CD8-positive, alpha-beta memory T cell (primary cell): Measurements from ENCODE around the gene RTP3. TPM values are rescaled to one million over a fixed set of nuclear protein-coding genes. Genes with fewer than 3 reads are reported as not detected.
"Not testable (repeated sequence)": the region's sequence is repeated elsewhere in the genome, so short reads cannot be mapped to it uniquely, and the experiment has no call there.

Source experiments
- CTCF ChIA-PET: fragments of 350-600 bp; sonication (Branson Sonifier 250); formaldehyde crosslinking; loops from one replicate; lab custom pipeline; 2021; ENCODE audit warnings: antibody characterized with exemption; lab: Charles Lee
- POLR2A ChIA-PET: fragments of 350-600 bp; sonication (Branson Sonifier 250); formaldehyde crosslinking; loops from one replicate; lab custom pipeline; 2021; ENCODE audit warnings: antibody characterized with exemption; lab: Charles Lee
- DNase-seq, 5 donors: peaks; one replicate each; pipeline versions ENCODE4 v3.0.0 to v3.0.0-alpha.2; 2020 to 2022; ENCODE audit warnings: mixed read lengths in 1 of 5
- H3K27ac ChIP-seq: one replicate; pipeline ENCODE4 v1.7.0; 2013; ENCODE audit warnings: low read depth, mild to moderate bottlenecking, low read length, moderate library complexity
- H3K27me3 ChIP-seq: 2 replicates; pipeline ENCODE4 v1.7.0; 2013; ENCODE audit warnings: low read length, mild to moderate bottlenecking; ENCODE audit not compliant: insufficient read depth, poor library complexity, severe bottlenecking
- H3K36me3 ChIP-seq: 2 replicates; pipeline ENCODE4 v1.7.0; 2013; ENCODE audit warnings: mild to moderate bottlenecking, low read length, moderate library complexity; ENCODE audit not compliant: insufficient read depth
- H3K4me1 ChIP-seq: 2 replicates; pipeline ENCODE4 v1.7.0; 2013; ENCODE audit warnings: mild to moderate bottlenecking, low read length, moderate library complexity; ENCODE audit not compliant: insufficient read depth
- H3K4me3 ChIP-seq: 2 replicates; pipeline ENCODE4 v1.7.0; 2013; ENCODE audit warnings: mild to moderate bottlenecking, low read length
- H3K9me3 ChIP-seq: 2 replicates; pipeline ENCODE4 v1.7.0; 2013; ENCODE audit warnings: mild to moderate bottlenecking, low read length
- H3K27ac Mint-ChIP-seq, 8 donors: one replicate each; pipeline ENCODE4 v1.8.0; 2020 to 2021; ENCODE audit warnings: mixed read lengths in 8 of 8, mild to moderate bottlenecking in 6 of 8, inconsistent platforms in 3 of 8, moderate library complexity in 3 of 8
- H3K27me3 Mint-ChIP-seq, 2 donors: one replicate each; pipeline ENCODE4 v1.8.0; 2020 to 2021; ENCODE audit warnings: mixed read lengths in 2 of 2, mild to moderate bottlenecking in 1 of 2, moderate library complexity in 1 of 2
- H3K36me3 Mint-ChIP-seq, 3 donors: one replicate each; pipeline ENCODE4 v1.8.0; 2020 to 2021; ENCODE audit warnings: mixed read lengths in 3 of 3, inconsistent platforms in 1 of 3, mild to moderate bottlenecking in 1 of 3
- H3K4me1 Mint-ChIP-seq, 3 donors: one replicate each; pipeline ENCODE4 v1.8.0; 2020 to 2021; ENCODE audit warnings: mixed read lengths in 3 of 3, inconsistent platforms in 1 of 3, mild to moderate bottlenecking in 1 of 3
- H3K4me3 Mint-ChIP-seq, 7 donors: one replicate each; pipeline ENCODE4 v1.8.0; 2020 to 2021; ENCODE audit warnings: mixed read lengths in 7 of 7, mild to moderate bottlenecking in 6 of 7, moderate library complexity in 4 of 7, inconsistent platforms in 2 of 7
- H3K9me3 Mint-ChIP-seq, 5 donors: one replicate each; pipeline ENCODE4 v1.8.0; 2020 to 2022; ENCODE audit warnings: mixed read lengths in 5 of 5, mild to moderate bottlenecking in 3 of 5, moderate library complexity in 2 of 5, inconsistent platforms in 1 of 5
- polyA plus RNA-seq: library from polyadenylated mRNA; unstranded; fragments of 300-500 nt; fragmentation: Illumina TruSeq; gene quantifications from one replicate; pipeline ENCODE4 v1.2.3, GENCODE V29; 2021
- total RNA-seq, 2 experiments: library from RNA; stranded (reverse); gene quantifications; one replicate each; pipeline ENCODE4 v1.2.3, GENCODE V29; 2021

Gene RTP3
- total and polyA plus RNA-seq, 3 experiments from 2014 or later = not detected

DNA sequence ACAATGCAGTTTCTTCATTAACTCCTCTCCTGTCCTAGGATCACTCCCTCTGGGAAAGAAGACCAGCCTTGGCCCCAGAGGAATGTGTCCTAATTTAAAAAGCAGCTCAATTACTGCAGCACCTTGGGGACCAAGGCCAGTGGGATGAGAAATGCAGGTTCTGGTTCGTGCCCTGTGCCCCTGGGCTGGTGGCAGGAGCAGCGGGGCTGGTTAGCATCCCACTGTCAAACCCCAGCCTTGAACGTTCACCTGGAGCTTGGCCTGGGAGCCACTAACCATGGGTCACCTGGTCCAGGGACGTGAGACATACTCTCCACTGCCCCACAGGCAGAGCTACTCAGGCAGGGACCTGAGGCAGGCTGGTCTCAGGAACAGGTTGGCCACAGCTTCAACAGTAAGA, 8.4 kb upstream of the RTP3 start:
- no peak for DNase-seq
- H3K4me3 Mint-ChIP-seq = peak overlapping the region in 5 of 7 donors; percentile 62 to 81 (median 72)
- H3K4me3 ChIP-seq = no peak overlapping the region
- POLR2A ChIA-PET = interaction anchor here (0.6 to 2.3 kb wide), 5 partner anchors 10 to 140 kb away, joined by 3 to 16 read pairs (median 5); no protein-coding TSS in a partner anchor
- H3K4me1 Mint-ChIP-seq = peaks cover 16 to 33% (median 23%) of the 10 kb centered on the region in 3 donors
- no peaks in the 10 kb centered on the region for H3K27me3 ChIP-seq
- no peak overlapping the region for H3K27ac ChIP-seq
- H3K36me3 ChIP-seq = no peaks in the 10 kb centered on the region
- peaks cover 12% of the 10 kb centered on the region for H3K4me1 ChIP-seq
- H3K36me3 Mint-ChIP-seq = no peaks in the 10 kb centered on the region
- no peaks in the 10 kb centered on the region for H3K9me3 ChIP-seq
- H3K27me3 Mint-ChIP-seq = peaks cover 0 to 2% of the 10 kb centered on the region in 2 donors
- H3K27ac Mint-ChIP-seq = peak overlapping the region in 3 of 8 donors; percentile 40 to 73 (median 47)
- CTCF ChIA-PET = interaction anchor here (0.6 to 10.7 kb wide), 36 partner anchors 9 to 420 kb away, joined by 3 to 214 read pairs (median 7); partner anchors contain the start of genes CCR5, LRRC2 and RTP3
- no peaks in the 10 kb centered on the region for H3K9me3 Mint-ChIP-seq

DNA sequence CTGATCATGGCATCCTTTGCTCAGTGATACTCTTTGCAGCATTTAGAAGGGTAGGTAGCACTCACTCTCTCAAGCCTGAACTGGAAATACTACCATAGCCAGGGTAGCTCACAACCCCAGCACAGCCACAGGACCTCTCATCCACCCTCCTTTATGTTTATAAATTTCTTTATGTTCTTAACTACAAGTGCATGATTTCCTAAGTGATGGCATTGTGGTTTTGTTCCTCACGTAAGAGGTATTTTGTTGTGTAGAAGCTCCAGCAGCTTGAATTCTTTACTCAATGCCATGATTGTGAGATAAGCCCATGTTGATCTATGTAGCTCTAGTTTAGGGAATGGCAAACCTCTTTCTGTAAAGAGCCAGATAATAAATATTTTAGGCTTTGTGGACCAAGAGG, 7.9 kb upstream of the RTP3 start:
- ChIA-PET CTCF (interaction anchor here (1.6 to 10.7 kb wide), 15 partner anchors 8 to 141 kb away, joined by 3 to 214 read pairs (median 12); partner anchors contain the start of gene RTP3), POLR2A (interaction anchor here (1.4 to 2.3 kb wide), 3 partner anchors 9 to 68 kb away, joined by 3 to 16 read pairs (median 14); no protein-coding TSS in a partner anchor)
- peaks cover 12% of the 10 kb centered on the region for H3K4me1 ChIP-seq
- Mint-ChIP-seq H3K27ac (peak overlapping the region in 3 of 8 donors; percentile 40 to 59 (median 47)), H3K27me3 (peaks cover 0 to 2% of the 10 kb centered on the region in 2 donors), H3K4me3 (peak overlapping the region in 1 of 7 donors; percentile 46), H3K4me1 (peaks cover 16 to 33% (median 23%) of the 10 kb centered on the region in 3 donors), H3K36me3 (no peaks in the 10 kb centered on the region), H3K9me3 (no peaks in the 10 kb centered on the region)
- no peaks in the 10 kb centered on the region for H3K36me3 ChIP-seq
- no peak overlapping the region for H3K27ac ChIP-seq
- no peak overlapping the region for H3K4me3 ChIP-seq
- peak in 1 of 5 donors; percentile 5 for DNase-seq
- no peaks in the 10 kb centered on the region for H3K9me3 ChIP-seq
- H3K27me3 ChIP-seq = no peaks in the 10 kb centered on the region

DNA sequence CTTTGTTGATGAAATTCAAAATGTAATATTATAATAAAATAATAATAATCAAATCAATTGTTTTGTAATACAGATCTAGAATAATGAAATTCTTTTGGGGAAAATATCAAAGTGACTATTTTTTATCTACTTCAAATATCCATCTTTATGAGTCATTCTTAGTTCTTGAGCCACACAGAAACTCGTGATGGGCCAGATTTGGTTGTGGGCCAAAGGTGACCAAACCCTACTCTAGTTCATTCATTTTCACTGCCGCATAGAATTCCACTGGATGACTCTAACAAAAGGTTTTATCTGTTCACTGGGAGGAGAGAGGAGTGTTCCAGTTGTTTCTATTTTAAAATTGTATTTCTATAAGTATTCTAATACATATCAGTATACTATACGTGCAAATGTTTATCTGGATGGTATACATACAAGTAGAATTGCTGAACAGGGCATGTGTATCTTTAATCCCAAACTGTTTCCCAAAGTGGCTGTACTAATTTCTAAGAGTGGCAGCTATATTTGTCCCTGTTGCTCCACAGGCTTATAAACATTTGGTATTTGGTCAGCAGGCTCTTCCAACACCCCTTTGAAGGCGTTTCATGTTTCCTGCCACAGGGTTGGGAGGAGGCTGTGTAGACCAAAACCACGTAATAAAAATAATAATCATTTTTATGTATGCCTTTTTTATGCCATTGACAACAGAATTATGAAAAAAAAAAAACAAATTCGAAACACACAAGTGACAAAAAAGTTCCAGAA, 7.3 kb upstream of the RTP3 start:
- ChIA-PET POLR2A (interaction anchor here (2.2 to 2.3 kb wide), 2 partner anchors 49 to 67 kb away, joined by 14 to 16 read pairs; no protein-coding TSS in a partner anchor), CTCF (interaction anchor here (2.2 to 10.7 kb wide), 5 partner anchors 8 to 140 kb away, joined by 8 to 214 read pairs (median 69); partner anchors contain the start of gene RTP3)
- Histone ChIP-seq H3K9me3 (no peaks in the 10 kb centered on the region), H3K4me1 (peaks cover 12% of the 10 kb centered on the region), H3K27me3 (no peaks in the 10 kb centered on the region), H3K27ac (no peak overlapping the region), H3K36me3 (no peaks in the 10 kb centered on the region), H3K4me3 (no peak overlapping the region)
- H3K4me1 Mint-ChIP-seq = peaks cover 16 to 33% (median 23%) of the 10 kb centered on the region in 3 donors
- H3K27ac Mint-ChIP-seq = no peak overlapping the region
- DNase-seq = no peak
- H3K27me3 Mint-ChIP-seq = peaks cover 0 to 2% of the 10 kb centered on the region in 2 donors
- H3K36me3 Mint-ChIP-seq = no peaks in the 10 kb centered on the region
- H3K9me3 Mint-ChIP-seq = no peaks in the 10 kb centered on the region
- H3K4me3 Mint-ChIP-seq = no peak overlapping the region

DNA sequence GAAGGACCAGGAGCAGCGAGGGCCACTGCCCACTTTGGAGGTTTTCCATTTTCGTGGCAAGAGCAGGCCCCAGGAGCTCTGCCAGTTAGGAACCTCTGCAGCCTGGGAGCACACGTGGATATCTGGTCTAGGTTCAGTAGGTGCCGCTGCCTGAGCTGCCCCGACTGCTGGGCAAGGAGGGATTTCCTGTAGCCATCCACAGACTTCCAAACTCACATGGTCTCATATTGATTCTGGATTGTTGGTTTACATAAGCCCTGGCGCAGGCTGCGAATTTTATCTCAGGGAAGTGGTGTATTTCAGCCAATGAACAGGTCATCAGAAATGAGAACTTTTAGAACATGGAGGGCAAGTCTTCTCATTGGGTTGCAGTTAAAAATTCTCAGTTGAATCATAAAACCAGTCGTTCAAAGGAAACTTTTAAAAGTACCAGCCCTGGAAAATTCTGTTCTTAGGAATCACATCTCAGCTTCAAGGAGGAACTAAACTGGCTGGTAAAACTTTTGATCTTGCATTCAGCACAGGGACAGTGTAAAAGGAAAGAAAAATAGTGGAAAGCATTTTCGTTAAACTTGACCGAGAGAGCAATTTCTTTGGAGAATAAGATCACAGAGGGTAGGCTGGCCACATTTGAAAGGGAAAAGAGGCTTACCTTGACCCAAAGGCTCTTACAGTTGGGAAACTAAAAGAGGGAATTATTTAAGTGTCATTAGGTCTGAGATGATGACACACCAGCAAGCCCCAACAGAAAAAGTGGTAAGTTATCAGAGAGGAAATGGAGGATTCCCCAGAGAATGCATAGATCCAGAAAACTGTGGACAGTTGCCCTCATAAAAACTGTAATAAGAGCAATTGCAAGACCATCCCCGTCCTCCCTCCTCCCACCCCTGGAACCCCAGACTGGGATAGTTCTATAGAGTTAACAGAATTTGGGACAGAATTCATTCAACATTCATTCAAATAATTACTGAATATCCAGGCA, 6.4 kb upstream of the RTP3 start:
- peaks cover 12% of the 10 kb centered on the region for H3K4me1 ChIP-seq
- no peak overlapping the region for H3K4me3 ChIP-seq
- H3K4me1 Mint-ChIP-seq = peaks cover 16 to 33% (median 28%) of the 10 kb centered on the region in 3 donors
- CTCF ChIA-PET = interaction anchor here (1.2 to 10.7 kb wide), 4 partner anchors 46 to 139 kb away, joined by 3 to 214 read pairs (median 108); no protein-coding TSS in a partner anchor
- no peak overlapping the region for H3K4me3 Mint-ChIP-seq
- POLR2A ChIA-PET = interaction anchor here (0.6 kb wide), 1 partner anchor 1297 kb away, joined by 3 read pairs; no protein-coding TSS in a partner anchor
- peaks cover 0 to 2% of the 10 kb centered on the region in 2 donors for H3K27me3 Mint-ChIP-seq
- H3K36me3 Mint-ChIP-seq = no peaks in the 10 kb centered on the region
- no peak overlapping the region for H3K27ac ChIP-seq
- no peaks in the 10 kb centered on the region for H3K9me3 Mint-ChIP-seq
- DNase-seq = no peak
- peak overlapping the region in 2 of 8 donors; percentile 17 to 38 for H3K27ac Mint-ChIP-seq
- H3K9me3 ChIP-seq = no peaks in the 10 kb centered on the region
- H3K27me3 ChIP-seq = no peaks in the 10 kb centered on the region
- no peaks in the 10 kb centered on the region for H3K36me3 ChIP-seq

DNA sequence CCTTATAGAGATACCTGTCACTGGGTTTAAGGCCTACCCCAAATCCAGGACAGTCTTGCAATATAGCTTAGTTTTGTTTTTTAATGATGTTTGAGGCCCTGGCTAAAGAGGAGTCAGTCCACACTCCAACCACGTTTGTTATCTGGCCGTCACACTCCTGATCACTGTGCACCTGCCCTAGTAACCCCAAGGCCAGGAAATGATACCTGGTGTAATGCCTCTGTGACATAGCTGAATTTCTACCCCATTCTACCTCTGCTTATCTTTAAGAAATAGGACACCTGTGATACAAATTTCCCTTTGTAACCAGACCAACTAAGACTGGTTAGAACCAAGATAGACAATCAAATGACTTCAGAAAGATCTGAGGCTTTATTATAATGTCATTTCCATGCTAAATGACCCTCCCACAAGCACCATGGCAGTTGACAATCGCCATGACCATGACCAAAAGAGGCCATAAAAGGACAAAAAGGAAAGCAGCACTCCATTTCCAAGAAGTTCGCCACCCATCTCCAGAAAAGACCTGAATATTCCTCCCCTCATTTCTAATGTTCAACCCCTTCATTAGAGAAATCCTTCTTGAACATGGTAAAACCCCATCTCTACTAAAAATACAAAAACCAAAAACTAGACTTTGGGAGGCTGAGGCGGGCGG, 4.8 kb upstream of the RTP3 start:
- no peaks in the 10 kb centered on the region for H3K9me3 Mint-ChIP-seq
- H3K4me1 ChIP-seq = peaks cover 17% of the 10 kb centered on the region

DNA sequence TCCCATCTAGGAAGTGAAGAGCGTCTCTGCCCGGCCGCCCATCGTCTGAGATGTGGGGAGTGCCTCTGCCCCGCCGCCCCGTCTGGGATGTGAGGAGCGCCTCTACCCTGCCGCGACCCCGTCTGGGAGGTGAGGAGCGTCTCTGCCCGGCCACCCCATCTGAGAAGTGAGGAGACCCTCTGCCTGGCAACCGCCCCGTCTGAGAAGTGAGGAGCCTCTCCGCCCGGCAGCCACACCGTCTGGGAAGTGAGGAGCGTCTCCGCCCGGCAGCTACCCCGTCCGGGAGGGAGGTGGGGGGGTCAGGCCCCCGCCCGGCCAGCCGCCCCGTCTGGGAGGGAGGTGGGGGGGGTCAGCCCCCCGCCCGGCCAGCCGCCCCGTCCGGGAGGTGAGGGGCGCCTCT, 3.3 kb upstream of the RTP3 start:
- H3K9me3 ChIP-seq, H3K4me3 Mint-ChIP-seq, H3K36me3 Mint-ChIP-seq, H3K27ac Mint-ChIP-seq, H3K36me3 ChIP-seq, POLR2A ChIA-PET, H3K27me3 ChIP-seq, H3K4me1 ChIP-seq, H3K27ac ChIP-seq, CTCF ChIA-PET, H3K9me3 Mint-ChIP-seq, H3K4me3 ChIP-seq, DNase-seq, H3K27me3 Mint-ChIP-seq: not testable (repeated sequence)
- H3K4me1 Mint-ChIP-seq = peaks cover 12 to 34% (median 33%) of the 10 kb centered on the region in 3 donors

More for the DNA sequence above, 4.8 kb upstream of the RTP3 start:
- H3K4me3 Mint-ChIP-seq = no peak overlapping the region
- CTCF ChIA-PET = interaction anchor here (1.2 to 10.7 kb wide), 3 partner anchors 49 to 137 kb away, joined by 3 to 214 read pairs (median 147); no protein-coding TSS in a partner anchor
- no peaks in the 10 kb centered on the region for H3K27me3 ChIP-seq
- no peaks in the 10 kb centered on the region for H3K9me3 ChIP-seq
- peaks cover 0 to under 1% of the 10 kb centered on the region in 2 donors for H3K27me3 Mint-ChIP-seq
- H3K36me3 ChIP-seq = no peaks in the 10 kb centered on the region
- POLR2A ChIA-PET = no interaction called here
- no peak overlapping the region for H3K4me3 ChIP-seq
- H3K27ac Mint-ChIP-seq = peak overlapping the region in 1 of 8 donors; percentile 48
- H3K36me3 Mint-ChIP-seq = no peaks in the 10 kb centered on the region
- H3K4me1 Mint-ChIP-seq = peaks cover 20 to 45% (median 40%) of the 10 kb centered on the region in 3 donors
- H3K27ac ChIP-seq = no peak overlapping the region
- no peak for DNase-seq

DNA sequence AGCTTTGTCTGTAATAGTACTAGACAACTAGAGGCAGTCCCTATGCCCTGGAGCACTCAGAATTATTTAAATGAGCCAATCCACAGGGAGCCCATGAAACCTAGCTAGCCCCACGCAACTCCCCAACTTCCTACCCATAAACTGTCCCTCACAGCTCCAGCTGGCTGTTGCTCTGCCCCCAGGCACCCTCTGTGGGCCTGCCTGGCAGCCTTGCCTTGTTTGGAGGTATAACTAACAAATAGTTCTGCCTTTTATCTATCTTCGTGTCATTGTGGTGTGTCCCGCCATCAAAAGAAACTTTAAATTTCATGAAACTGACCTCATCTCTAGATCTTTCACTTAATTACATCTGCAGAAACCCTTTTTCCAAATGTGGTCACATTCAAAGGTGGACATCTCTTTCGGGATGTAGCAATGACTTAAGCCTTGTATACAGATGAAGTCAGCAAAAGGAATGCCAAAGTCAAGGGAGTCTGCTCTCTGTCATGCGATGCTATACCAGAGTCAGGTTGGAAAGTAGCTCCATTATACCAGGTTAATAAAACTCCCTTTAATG, 1.8 kb upstream of the RTP3 start:
- H3K4me1 Mint-ChIP-seq = peaks cover 6 to 21% (median 20%) of the 10 kb centered on the region in 3 donors
- ChIA-PET CTCF (interaction anchor here (1.3 to 4.8 kb wide), 8 partner anchors 7 to 134 kb away, joined by 4 to 36 read pairs (median 14); no protein-coding TSS in a partner anchor), POLR2A (no interaction called here)
- H3K4me3 Mint-ChIP-seq = no peak overlapping the region
- peaks cover 5% of the 10 kb centered on the region for H3K4me1 ChIP-seq
- H3K9me3 ChIP-seq = no peaks in the 10 kb centered on the region
- no peak overlapping the region for H3K27ac ChIP-seq
- H3K4me3 ChIP-seq = no peak overlapping the region
- no peaks in the 10 kb centered on the region for H3K9me3 Mint-ChIP-seq
- no peaks in the 10 kb centered on the region for H3K27me3 ChIP-seq
- no peaks in the 10 kb centered on the region for H3K36me3 ChIP-seq
- H3K27me3 Mint-ChIP-seq = no peaks in the 10 kb centered on the region
- H3K27ac Mint-ChIP-seq = no peak overlapping the region
- DNase-seq = no peak
- H3K36me3 Mint-ChIP-seq = no peaks in the 10 kb centered on the region
